ENCODE results near the gene GUCA1A. TPM values are rescaled to one million over a fixed set of nuclear protein-coding genes. Genes with fewer than 3 reads are reported as not detected.

GUCA1A gene
- total and polyA plus RNA-seq, 12 donors, result not detected

DNA sequence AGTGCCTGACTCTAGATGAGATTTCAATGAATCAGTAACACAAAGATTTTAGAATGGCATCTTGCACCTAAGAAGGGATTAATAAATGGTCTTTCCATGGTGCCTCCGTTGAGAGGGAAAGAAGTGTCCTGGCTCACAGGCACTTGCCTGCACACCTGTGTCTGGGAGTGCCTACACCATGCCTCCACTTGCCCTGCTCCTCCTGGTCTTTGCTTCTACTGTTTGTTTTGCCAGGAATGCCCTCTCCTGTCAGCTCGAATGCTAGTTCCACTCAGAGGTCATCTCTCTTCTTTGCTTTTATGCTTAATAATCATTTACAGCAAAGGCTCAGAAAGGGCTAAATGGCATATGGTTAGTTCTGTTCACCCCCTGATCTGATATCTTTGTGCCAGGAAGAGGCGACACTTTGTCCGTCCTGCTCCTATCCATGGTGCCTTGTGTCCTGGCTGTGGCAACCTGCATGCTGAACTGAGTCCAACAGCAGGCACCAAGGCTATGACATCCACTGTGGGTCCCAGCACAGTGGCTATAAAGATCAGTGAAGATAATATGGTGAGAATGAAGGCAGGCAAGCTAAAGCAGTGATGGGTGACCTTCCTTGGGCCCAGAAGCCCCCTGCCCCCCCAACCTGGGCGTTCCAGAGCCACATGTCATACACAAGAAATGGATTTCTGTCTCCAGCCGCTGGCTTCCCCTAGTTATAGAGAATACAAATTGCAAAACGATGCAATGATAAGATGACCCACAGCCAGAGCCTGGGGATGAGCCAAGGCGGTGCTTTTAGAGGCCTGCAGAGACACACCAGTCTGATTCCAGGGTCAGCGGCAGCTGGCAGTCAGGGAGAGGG, 32.2 kb upstream of the GUCA1A start:
- WGBS, 2 donors, result 76% methylated on average over 9 of the region's 9 CpGs
- peak in 2 of 8 donors; percentile 11 to 39 for ATAC-seq

DNA sequence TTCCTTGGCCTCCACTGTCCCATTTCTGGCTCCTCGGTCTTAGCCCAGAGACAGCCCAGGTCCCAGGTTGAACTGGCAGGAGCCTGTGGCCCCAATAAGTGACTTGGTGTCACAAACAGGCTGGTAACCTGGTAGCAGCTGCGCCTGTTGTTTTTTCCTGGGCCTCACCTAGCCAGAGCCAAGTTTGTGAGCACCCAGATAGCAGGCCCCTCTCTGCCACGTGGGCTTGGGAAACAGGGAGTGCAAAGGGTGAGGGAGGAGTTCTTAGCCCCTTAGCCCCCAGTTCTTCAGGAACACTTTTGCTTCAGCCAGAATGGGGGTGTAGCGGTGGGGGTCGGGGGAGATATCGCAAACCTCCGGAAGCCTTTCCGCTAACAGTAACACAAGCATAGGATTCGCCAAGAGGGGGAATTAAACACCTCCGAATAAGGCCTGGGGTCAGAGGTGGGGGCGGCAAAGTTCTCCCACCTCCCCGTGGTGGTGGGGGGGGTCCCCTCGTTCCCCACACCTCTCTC, 31.5 kb upstream of the GUCA1A start:
- Histone ChIP-seq H3K27ac (peak overlapping the region in 6 of 10 donors; percentile 10 to 53 (median 38)), H3K4me1 (peaks cover 0 to 22% (median 19%) of the 10 kb centered on the region in 9 donors), H3K27me3 (peaks cover 0 to 32% (median 19%) of the 10 kb centered on the region in 7 donors), H3K9me3 (no peaks in the 10 kb centered on the region), H3K4me3 (peak overlapping the region; percentile 41 to 56 (median 54)), H3K36me3 (no peaks in the 10 kb centered on the region)
- DNase-seq (no peak), ATAC-seq (peak in 6 of 8 donors; percentile 43 to 77 (median 62))
- TF ChIP-seq, protein P1, sequence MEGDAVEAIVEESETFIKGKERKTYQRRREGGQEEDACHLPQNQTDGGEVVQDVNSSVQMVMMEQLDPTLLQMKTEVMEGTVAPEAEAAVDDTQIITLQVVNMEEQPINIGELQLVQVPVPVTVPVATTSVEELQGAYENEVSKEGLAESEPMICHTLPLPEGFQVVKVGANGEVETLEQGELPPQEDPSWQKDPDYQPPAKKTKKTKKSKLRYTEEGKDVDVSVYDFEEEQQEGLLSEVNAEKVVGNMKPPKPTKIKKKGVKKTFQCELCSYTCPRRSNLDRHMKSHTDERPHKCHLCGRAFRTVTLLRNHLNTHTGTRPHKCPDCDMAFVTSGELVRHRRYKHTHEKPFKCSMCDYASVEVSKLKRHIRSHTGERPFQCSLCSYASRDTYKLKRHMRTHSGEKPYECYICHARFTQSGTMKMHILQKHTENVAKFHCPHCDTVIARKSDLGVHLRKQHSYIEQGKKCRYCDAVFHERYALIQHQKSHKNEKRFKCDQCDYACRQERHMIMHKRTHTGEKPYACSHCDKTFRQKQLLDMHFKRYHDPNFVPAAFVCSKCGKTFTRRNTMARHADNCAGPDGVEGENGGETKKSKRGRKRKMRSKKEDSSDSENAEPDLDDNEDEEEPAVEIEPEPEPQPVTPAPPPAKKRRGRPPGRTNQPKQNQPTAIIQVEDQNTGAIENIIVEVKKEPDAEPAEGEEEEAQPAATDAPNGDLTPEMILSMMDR (IDR thresholded peaks at IDR 0.05), result no peak
- intact Hi-C loops (cut with DNase I), result no loop called here
- WGBS, 2 donors, result 32 to 46% methylated on average over 13 of the region's 13 CpGs

More for the DNA sequence above, 32.2 kb upstream of the GUCA1A start:
- H3K4me3 ChIP-seq, result peak overlapping the region in 1 of 10 donors; percentile 55
- H3K27me3 ChIP-seq, result peaks cover 0 to 32% (median 19%) of the 10 kb centered on the region in 7 donors
- intact Hi-C loops (cut with DNase I), result no loop called here
- no peaks in the 10 kb centered on the region for H3K9me3 ChIP-seq
- peak overlapping the region in 2 of 10 donors; percentile 35 to 53 for H3K27ac ChIP-seq
- H3K4me1 ChIP-seq, result peaks cover 0 to 22% (median 19%) of the 10 kb centered on the region in 9 donors
- TF ChIP-seq, protein P1 (IDR thresholded peaks at IDR 0.05), result no peak
- no peaks in the 10 kb centered on the region for H3K36me3 ChIP-seq
- no peak for DNase-seq

DNA sequence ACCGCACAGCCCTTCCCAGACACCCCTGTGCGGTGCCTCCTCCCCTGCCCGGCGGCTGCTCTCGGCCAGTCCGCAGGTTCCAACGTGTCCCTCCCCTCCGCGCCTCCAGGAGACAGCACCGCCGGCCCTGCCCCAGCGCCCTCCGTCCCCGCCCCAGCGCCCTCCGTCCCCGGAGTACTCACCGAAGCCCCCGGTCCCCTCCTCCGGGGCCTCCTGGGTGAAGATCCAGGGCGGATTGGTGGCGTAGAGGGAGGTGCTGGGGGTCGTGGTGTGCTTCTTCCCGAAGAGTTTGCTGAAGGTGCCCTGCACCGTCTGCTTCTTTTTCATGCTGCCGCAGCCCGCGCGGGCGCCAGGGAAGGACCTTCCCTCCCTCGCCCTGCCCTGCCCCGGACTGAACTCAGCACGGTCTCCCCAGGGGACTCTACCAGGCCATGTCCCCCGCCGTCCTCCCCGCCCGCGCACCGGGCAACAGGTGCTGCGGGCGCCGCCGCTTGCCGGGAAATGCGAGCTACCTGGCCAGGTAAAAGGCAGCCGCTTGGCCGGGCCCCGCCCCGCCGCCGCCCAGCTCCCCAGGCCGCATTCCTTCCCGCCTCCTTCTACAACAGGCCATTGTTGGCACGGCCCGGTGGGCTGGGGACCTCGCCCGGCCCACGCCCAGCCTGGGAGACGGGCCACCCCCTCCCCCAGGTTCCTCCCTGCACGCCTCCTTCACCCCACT, 30.9 kb upstream of the GUCA1A start, which contains the start of gene C6orf132:
C6orf132 (minus strand) TSS at position 503 of the 718 bp plus-strand sequence; CDS start at position 327, 176 bp downstream.
- peak within 1 kb of the TSS; percentile 41 to 56 (median 54) for H3K4me3 ChIP-seq
- no peaks in the 10 kb centered on the region for H3K9me3 ChIP-seq
- DNase-seq, result peak in 1 of 2 donors; percentile 31
- peaks cover 0 to 32% (median 19%) of the 10 kb centered on the region in 7 donors for H3K27me3 ChIP-seq
- 2 to 6% methylated on average over 56 to 60 of the region's 60 CpGs for WGBS, 2 donors
- ATAC-seq, result peak; percentile 51 to 85 (median 71)
- intact Hi-C loops (cut with DNase I), result no loop called here
- H3K36me3 ChIP-seq, result no peaks in the 10 kb centered on the region
- peak within 1 kb of the TSS in 6 of 10 donors; percentile 10 to 53 (median 38) for H3K27ac ChIP-seq
- peaks cover 0 to 22% (median 19%) of the 10 kb centered on the region in 9 donors for H3K4me1 ChIP-seq
- TF ChIP-seq, protein P1 (IDR thresholded peaks at IDR 0.05), result no peak

DNA sequence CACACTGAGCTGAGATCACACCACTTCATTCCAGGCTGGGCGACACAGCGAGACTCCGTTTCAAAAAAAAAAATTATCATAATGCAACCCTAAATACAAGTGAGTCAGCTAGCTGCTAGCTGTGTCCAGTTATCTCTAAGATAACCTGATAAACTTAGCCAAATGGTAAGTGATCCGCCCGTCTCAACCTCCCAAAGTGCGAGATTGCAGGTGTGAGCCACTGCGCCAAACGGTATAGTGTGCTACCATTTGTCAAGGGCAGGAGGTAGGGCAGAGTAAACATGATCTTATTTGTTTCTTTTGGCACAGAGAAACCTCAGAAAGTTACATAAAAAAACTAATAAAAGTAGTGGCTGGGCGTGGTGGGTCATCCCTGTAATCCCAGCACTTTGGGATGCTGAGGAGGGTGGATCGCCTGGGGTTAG, 26.0 kb upstream of the GUCA1A start:
- Histone ChIP-seq H3K27ac (no peak overlapping the region), H3K27me3 (peaks cover 0 to 19% (median 15%) of the 10 kb centered on the region in 7 donors), H3K4me3 (no peak overlapping the region), H3K4me1 (peaks cover 0 to 10% (median 8%) of the 10 kb centered on the region in 9 donors), H3K36me3 (no peaks in the 10 kb centered on the region), H3K9me3 (no peaks in the 10 kb centered on the region)
- WGBS, 2 donors, result 73 to 74% methylated on average over 10 of the region's 10 CpGs
- TF ChIP-seq, protein P1 (IDR thresholded peaks at IDR 0.05), result no peak
- no peak for DNase-seq
- ATAC-seq, result no peak
- intact Hi-C loops (cut with DNase I), result no loop called here
